Ishikawa (cell line): ENCODE results near the gene RAB6B.

Experiments
- CEBPB ChIP-seq: IDR thresholded peaks from 2 replicates; pipeline ENCODE4 v1.6.1; 2012
- CREB1 ChIP-seq: IDR thresholded peaks from 2 replicates; pipeline ENCODE4 v1.6.1; 2012; ENCODE audit warnings: low read depth
- EGR1 ChIP-seq: IDR thresholded peaks from 2 replicates; pipeline ENCODE4 v1.6.1; 2012
- EP300 ChIP-seq: IDR thresholded peaks from 2 replicates; pipeline ENCODE4 v1.6.1; 2012; ENCODE audit warnings: borderline replicate concordance
- FOXM1 ChIP-seq: IDR thresholded peaks from 2 replicates; pipeline ENCODE4 v1.6.1; 2012; ENCODE audit warnings: low read depth, borderline replicate concordance
- NFIC ChIP-seq: IDR thresholded peaks from 2 replicates; pipeline ENCODE4 v1.6.1; 2012
- RAD21 ChIP-seq: IDR thresholded peaks from 2 replicates; pipeline ENCODE4 v1.6.1; 2012; ENCODE audit warnings: low read depth
- REST ChIP-seq: IDR thresholded peaks from 2 replicates; pipeline ENCODE4 v1.6.1; 2012; ENCODE audit warnings: low read depth, mild to moderate bottlenecking
- TAF1 ChIP-seq: IDR thresholded peaks from 2 replicates; pipeline ENCODE4 v1.6.1; 2012; ENCODE audit warnings: low read depth, mild to moderate bottlenecking
- TCF12 ChIP-seq: IDR thresholded peaks from 2 replicates; pipeline ENCODE4 v1.6.1; 2012; ENCODE audit warnings: low read depth
- TEAD4 ChIP-seq: IDR thresholded peaks from 2 replicates; pipeline ENCODE4 v1.6.1; 2012
- YY1 ChIP-seq: IDR thresholded peaks from 2 replicates; pipeline ENCODE4 v1.6.1; 2012; ENCODE audit warnings: low read depth
- ZBTB7A ChIP-seq: IDR thresholded peaks from 2 replicates; pipeline ENCODE4 v1.6.1; 2012; ENCODE audit warnings: low read depth
- TF ChIP-seq, protein P1 (sequence below): IDR thresholded peaks from 2 replicates; pipeline ENCODE4 v1.6.1; 2012
- TF ChIP-seq, protein P2 (sequence below): IDR thresholded peaks from 2 replicates; pipeline ENCODE4 v1.6.1; 2012

The RAB6B gene

GRCh38 chr3:133899311-133899710 lies 3.6 kb upstream of the RAB6B start:
- no peak for TF ChIP-seq EP300
- TF ChIP-seq YY1: no peak
- no peak for TF ChIP-seq CEBPB
- TF ChIP-seq NFIC: no peak

GRCh38 chr3:133897547-133897946 lies 1.9 kb upstream of the RAB6B start:
- TF ChIP-seq CEBPB: no peak

- TF ChIP-seq YY1: no peak
- TF ChIP-seq, protein P1, sequence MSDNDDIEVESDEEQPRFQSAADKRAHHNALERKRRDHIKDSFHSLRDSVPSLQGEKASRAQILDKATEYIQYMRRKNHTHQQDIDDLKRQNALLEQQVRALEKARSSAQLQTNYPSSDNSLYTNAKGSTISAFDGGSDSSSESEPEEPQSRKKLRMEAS: no peak
- no peak for TF ChIP-seq CEBPB
- TF ChIP-seq EGR1: no peak
- no peak for TF ChIP-seq TCF12
- no peak for TF ChIP-seq EP300
- no peak for TF ChIP-seq TAF1
- no peak for TF ChIP-seq RAD21
- no peak for TF ChIP-seq ZBTB7A
- TF ChIP-seq FOXM1: no peak
- TF ChIP-seq NFIC: no peak
- no peak for TF ChIP-seq CREB1
- TF ChIP-seq, protein P2, sequence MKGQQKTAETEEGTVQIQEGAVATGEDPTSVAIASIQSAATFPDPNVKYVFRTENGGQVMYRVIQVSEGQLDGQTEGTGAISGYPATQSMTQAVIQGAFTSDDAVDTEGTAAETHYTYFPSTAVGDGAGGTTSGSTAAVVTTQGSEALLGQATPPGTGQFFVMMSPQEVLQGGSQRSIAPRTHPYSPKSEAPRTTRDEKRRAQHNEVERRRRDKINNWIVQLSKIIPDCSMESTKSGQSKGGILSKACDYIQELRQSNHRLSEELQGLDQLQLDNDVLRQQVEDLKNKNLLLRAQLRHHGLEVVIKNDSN: no peak
- no peak for TF ChIP-seq TEAD4
- TF ChIP-seq REST: no peak
Observed at GRCh38 chr3:133896002-133896761, 500 bp upstream of the RAB6B start.

DNA sequence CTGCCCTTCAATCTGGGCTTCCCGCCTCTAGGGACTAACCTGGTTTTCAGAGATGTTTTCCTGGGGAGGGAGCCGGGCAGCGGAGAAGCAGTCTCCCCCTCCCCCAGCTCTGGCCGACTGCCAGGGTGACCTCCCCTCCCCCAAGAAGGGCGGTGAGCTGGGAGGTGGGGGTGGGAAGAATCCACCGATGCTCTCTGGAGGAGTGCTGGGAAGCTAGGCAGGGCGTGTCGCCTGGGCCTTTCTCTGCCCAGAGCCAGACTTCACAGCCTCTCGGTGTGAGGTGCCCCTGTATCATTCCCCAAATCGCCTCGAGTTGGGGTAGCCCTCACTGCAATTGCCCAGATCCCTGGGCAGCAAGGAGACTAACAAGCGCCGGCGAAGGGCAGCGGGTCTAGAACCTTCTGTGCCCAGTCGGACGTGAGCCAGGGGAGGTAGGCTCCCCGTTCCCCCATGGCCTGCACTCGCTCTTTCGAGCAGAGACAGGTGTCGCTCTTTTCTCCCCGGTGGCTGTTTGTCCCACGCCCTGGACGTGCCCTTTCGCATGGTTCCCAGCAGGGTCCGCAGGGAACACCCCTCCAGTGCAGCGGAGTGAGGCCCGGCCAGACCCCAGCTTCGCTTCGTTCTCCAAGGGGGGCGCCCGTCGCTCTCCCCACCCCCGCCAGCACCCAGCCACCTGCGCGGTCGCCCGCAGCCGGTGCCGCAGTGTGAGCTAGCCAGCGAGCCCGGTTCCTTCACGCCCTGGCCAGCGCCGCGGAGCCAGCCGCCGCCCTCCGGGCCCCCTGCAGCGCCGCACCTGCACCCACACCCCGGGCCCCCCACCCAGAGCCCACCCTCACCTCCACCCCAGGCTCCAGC lies 1.1 kb downstream of the RAB6B start:
- TF ChIP-seq, protein P1: 0 out of 2 replicates have a peak, but pooled peaks have one; percentile 23
- TF ChIP-seq NFIC (peak; percentile 72), TEAD4 (no peak)

DNA sequence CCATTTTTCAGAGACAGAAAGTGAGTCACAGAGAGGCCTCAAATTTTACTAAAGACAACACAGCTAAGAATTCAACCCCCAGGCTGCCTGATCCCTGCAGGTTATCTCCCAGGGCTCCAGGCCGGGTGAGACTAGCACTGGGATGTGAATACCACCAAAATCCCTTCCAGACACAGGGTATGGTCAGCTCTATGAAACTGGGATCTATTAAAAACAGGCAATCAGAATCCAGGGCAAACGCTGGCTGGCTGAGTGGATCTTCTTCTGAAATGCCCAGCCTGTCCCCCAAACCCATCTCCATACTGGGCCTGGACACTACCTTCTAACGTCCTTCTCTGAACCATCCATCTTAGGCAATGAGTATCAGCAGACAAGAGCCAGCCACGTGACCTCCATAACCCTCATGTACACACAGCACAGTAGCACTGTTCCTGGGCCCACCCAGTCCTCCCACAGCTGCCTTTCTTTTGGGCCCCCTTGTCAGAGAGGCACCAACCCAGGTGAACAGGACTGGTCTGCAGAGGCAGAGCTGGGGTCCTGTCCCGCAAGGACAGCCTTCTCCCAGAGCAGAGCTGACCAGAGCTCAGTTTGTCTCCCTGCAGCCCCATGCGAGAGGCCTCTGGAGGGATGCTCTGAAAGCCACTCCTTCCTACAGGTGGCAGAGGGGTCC lies 1.9 kb downstream of the RAB6B start:
- TF ChIP-seq FOXM1 (no peak), TEAD4 (no peak), CREB1 (no peak), EP300 (no peak), YY1 (no peak), REST (no peak), EGR1 (no peak), ZBTB7A (no peak)
- TF ChIP-seq, protein P2: no peak

DNA sequence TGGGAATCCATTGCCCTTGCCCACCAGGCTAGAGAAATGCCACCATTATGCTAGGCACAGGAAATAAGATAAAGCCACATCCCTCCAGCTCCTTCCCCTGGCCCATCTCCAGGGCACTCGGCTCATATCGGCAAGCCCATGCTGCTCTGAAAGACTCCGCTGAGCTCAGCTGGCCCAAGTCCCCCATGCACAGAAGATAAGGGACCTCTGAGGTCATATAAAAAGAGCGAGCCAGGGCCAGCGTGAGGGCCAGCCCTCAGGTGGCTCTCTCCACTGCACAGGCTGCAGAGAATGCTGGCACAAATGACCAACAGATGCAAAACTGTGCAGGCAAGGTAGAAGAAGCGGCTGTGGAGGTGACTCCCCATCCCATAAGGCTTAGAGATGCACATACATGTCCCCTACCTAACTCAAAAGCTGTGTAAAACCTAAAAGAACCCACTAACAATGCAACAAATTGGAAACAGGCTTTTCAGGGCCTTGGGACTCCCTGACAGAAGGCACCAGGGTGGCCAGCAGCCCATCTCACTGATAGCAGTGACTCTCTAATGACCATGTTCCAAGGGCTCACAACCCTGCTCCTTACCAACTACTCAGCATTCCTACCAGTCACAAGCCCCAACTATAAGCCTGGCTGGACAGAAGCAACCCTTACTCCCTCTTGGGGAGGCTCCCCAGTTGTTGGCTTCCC lies 3.0 kb downstream of the RAB6B start:
- TF ChIP-seq NFIC (no peak), TAF1 (no peak), CEBPB (no peak), ZBTB7A (no peak), TEAD4 (no peak), TCF12 (no peak), RAD21 (no peak), REST (no peak), EP300 (no peak), FOXM1 (no peak), EGR1 (no peak), YY1 (no peak), CREB1 (no peak)
- TF ChIP-seq, protein P2: no peak
- TF ChIP-seq, protein P1: no peak
